GM12801 (cell line): Measurements from ENCODE around the gene PPP1R3G.

Experiments used
- TF ChIP-seq, protein P1 (sequence below): IDR thresholded peaks from one replicate; pipeline ENCODE4 v1.5.1; 2011; ENCODE audit warnings: control low read depth; ENCODE audit not compliant: insufficient read length; ENCODE audit errors: extremely low read depth

The PPP1R3G gene

DNA sequence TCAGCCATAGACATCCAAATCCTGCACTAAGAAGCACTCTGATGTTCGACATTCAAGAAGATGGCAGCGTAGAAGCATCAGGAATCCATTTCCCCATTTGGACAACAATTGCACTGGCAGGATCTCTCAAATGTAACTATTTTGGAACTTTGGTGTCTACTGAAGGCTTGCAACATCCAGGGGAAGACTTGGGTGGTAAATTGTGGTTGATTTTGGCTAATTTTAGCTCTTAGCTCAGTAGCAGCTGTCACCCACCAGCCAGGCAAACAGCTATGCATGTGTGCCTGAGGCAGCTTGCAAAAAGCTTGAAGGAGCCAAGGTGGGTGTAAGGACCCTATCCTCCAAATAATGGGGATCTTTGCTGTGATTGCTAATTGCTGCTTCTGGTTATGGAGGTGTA is 35.1 kb upstream of the PPP1R3G start:
- TF ChIP-seq, protein P1, sequence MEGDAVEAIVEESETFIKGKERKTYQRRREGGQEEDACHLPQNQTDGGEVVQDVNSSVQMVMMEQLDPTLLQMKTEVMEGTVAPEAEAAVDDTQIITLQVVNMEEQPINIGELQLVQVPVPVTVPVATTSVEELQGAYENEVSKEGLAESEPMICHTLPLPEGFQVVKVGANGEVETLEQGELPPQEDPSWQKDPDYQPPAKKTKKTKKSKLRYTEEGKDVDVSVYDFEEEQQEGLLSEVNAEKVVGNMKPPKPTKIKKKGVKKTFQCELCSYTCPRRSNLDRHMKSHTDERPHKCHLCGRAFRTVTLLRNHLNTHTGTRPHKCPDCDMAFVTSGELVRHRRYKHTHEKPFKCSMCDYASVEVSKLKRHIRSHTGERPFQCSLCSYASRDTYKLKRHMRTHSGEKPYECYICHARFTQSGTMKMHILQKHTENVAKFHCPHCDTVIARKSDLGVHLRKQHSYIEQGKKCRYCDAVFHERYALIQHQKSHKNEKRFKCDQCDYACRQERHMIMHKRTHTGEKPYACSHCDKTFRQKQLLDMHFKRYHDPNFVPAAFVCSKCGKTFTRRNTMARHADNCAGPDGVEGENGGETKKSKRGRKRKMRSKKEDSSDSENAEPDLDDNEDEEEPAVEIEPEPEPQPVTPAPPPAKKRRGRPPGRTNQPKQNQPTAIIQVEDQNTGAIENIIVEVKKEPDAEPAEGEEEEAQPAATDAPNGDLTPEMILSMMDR = no peak

DNA sequence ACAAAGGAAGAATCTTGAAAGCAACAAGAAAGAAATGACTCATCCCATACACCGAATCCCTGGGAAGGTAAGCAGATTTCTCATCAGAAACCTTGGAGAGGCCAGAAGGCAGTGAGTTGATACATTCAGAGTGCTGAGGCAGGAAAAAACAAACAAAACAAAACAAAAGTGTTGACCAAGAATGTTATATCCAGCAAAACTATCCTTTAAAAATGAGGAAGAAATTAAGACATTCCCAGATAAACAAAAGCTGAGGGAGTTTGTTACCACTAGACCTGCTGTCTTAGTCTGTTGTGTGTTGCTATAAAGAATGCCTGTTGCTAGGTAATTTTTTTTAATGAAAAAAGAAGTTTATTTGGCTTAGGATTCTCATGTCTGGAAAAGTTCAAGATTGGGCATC is 33.7 kb upstream of the PPP1R3G start:
- TF ChIP-seq, protein P1 = no peak

DNA sequence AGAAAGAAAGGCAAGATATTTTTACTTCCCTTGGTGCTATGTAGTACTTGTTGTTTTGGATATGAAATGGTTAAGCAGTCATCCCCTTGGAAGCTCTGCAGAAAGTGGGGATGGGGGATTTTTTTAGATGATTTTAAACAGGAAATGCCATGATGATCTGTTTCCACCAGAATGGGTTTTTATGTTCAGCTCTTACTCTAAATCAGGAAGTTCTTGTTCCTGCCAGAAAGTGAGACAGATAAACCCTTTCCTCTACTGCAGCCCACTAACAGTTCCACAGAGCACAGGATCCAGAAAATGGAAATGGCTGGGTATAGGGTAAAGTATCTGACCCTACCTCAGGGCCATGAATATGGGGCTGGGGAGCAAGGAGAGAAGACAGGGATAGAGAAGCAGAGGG is 32.1 kb upstream of the PPP1R3G start:
- TF ChIP-seq, protein P1 = no peak

DNA sequence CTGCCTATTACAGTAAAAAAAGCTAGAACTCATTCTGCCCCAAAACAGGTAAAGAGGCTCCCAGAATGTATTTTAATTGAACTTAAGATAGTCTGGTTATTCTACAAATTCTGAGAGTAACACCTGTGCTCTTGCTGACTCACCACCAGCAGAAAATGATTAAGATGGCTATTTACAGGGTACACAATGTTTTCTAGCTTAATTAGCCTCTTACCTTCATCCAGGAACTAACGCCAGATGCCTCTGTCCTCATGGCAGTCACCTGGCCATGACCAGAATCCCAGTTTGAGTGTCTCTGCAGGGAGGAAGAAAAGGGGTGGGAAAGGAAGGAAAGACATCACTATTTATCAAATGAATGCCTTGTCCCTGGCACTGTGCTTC is 31.3 kb upstream of the PPP1R3G start:
- TF ChIP-seq, protein P1 = no peak

DNA sequence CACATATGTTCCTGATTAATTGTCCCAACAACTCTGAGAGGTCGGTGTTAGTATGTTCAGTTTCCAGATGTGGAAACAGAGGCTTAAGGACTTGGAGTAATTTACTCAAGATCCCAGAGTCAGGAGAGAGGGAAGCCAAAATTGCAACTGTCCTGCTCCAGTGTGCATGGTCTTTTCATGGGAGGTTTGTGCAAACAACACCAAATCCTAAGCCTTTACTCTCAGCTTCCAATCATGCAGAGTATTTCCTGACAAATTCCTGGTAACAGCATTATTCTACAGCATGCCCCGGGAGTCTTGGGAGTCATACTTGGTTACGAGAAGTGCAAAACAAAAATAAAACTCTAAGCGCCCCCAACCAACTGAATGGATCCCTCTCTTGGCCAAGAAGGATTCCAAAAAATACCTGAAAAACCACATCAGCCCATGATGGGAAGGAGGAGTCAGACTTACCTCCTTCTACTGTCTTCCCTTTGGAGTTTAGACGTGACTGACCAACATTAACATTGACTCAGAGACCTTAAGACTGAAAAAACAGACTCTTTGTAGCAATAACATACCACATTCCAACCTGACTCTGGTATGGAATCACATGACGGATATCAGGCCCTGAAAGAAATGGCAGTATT is 30.8 kb upstream of the PPP1R3G start:
- TF ChIP-seq, protein P1 = no peak

DNA sequence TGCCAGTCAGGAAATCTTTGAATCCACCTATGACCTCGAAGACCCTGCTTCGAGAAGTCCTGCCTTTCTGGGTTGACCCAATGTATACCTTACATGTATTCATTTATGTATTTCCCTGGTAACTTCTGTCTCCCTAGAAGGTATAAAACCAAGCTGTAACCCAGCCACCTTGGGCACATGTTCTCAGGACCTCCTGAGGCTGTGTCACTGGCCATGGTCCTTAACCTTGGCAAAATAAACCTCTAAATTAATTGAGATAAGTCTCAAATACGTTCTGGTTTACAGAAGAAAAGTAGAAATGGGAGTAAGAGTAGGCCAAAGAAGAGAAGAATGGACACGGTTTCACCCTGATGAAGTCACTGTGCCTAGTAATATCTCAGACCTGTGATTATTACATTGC is 30.0 kb upstream of the PPP1R3G start:
- TF ChIP-seq, protein P1 = no peak

DNA sequence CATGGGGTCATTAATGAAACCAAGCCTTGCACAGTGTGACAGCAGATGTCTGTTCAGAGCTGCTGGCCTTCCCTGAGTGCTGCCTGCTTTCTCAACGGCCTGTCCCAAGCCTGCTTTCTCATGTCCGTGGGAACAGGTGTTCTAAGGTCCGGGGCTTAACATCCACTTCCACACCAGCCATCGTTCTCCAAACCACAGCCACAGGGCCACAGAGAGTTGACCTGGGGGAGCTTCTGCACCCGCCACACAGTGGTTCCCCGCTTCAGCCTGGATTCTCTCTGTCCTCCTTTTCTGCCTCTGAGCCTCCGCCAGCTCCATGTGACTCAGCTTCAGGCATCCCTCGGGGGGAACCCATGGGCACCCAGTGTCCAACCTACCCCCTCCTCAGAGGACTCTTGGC is 26.9 kb upstream of the PPP1R3G start:
- TF ChIP-seq, protein P1 = no peak
